Activated naive CD8-positive, alpha-beta T cell treated with anti-CD3 and anti-CD28 coated beads, Interleukin-2, amount 50 U/mL, for 24 hours (primary cell): ENCODE results near the gene DVL1.

Experiments used
- ATAC-seq: fragments of 150-1000 bp; cut with Tn5 transposase; one replicate; pipeline ENCODE4 v1.10.0; 2021
- DNase-seq: peaks from one replicate; pipeline ENCODE4 v3.0.0; 2021
- H3K27ac Mint-ChIP-seq: one replicate; pipeline ENCODE4 v1.8.0; 2021; ENCODE audit warnings: mild to moderate bottlenecking, mixed read lengths
- H3K27me3 Mint-ChIP-seq: one replicate; pipeline ENCODE4 v1.8.0; 2021; ENCODE audit warnings: mixed read lengths
- H3K36me3 Mint-ChIP-seq: one replicate; pipeline ENCODE4 v1.8.0; 2021; ENCODE audit warnings: low read depth, mixed read lengths
- H3K4me1 Mint-ChIP-seq: one replicate; pipeline ENCODE4 v1.8.0; 2021; ENCODE audit warnings: mixed read lengths
- H3K4me3 Mint-ChIP-seq: one replicate; pipeline ENCODE4 v1.8.0; 2021; ENCODE audit warnings: mild to moderate bottlenecking, moderate library complexity, mixed read lengths
- H3K9me3 Mint-ChIP-seq: one replicate; pipeline ENCODE4 v1.8.0; 2021; ENCODE audit warnings: mixed read lengths

Gene DVL1

GRCh38 chr1:1311107-1312104, 37.8 kb downstream of the DVL1 start:
- Mint-ChIP-seq H3K4me3 (no peak overlapping the region), H3K9me3 (no peaks in the 10 kb centered on the region), H3K27ac (no peak overlapping the region), H3K36me3 (peaks cover 11% of the 10 kb centered on the region), H3K27me3 (no peaks in the 10 kb centered on the region), H3K4me1 (peaks cover 8% of the 10 kb centered on the region)
- DNase-seq (no peak), ATAC-seq (no peak)

- no peak for ATAC-seq
- no peak overlapping the region for H3K27ac Mint-ChIP-seq
- no peaks in the 10 kb centered on the region for H3K9me3 Mint-ChIP-seq
- H3K4me3 Mint-ChIP-seq, result peak overlapping the region; percentile 50
- H3K4me1 Mint-ChIP-seq, result peaks cover 16% of the 10 kb centered on the region
- no peaks in the 10 kb centered on the region for H3K27me3 Mint-ChIP-seq
- DNase-seq, result no peak
- H3K36me3 Mint-ChIP-seq, result peaks cover 4% of the 10 kb centered on the region
Observed at GRCh38 chr1:1310476-1311053, 38.7 kb downstream of the DVL1 start.

DNA sequence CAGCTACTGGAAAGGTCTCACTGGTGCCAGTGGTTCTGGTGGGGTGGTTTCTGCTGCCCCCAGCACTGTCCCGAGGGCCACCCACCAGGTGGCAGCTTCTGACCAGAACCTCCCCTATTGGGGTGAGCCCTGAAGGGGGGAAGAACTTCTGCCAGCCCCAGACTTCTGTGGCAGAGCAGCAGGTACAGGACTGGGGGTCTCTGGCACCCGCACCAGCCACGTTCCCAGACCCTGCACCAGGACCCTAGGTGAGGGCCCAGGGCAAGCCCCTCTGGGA, 39.2 kb downstream of the DVL1 start:
- Mint-ChIP-seq H3K4me1 (peaks cover 19% of the 10 kb centered on the region), H3K4me3 (peak overlapping the region; percentile 75), H3K9me3 (no peaks in the 10 kb centered on the region), H3K27me3 (no peaks in the 10 kb centered on the region), H3K36me3 (peaks cover 4% of the 10 kb centered on the region), H3K27ac (no peak overlapping the region)
- ATAC-seq, result no peak
- no peak for DNase-seq

GRCh38 chr1:1309251-1310108, 39.7 kb downstream of the DVL1 start:
- ATAC-seq (no peak), DNase-seq (peak; percentile 34)
- peaks cover 23% of the 10 kb centered on the region for H3K4me1 Mint-ChIP-seq
- H3K27me3 Mint-ChIP-seq, result no peaks in the 10 kb centered on the region
- H3K27ac Mint-ChIP-seq, result peak overlapping the region; percentile 35
- peaks cover 3% of the 10 kb centered on the region for H3K36me3 Mint-ChIP-seq
- H3K4me3 Mint-ChIP-seq, result peak overlapping the region; percentile 75
- H3K9me3 Mint-ChIP-seq, result no peaks in the 10 kb centered on the region

DNA sequence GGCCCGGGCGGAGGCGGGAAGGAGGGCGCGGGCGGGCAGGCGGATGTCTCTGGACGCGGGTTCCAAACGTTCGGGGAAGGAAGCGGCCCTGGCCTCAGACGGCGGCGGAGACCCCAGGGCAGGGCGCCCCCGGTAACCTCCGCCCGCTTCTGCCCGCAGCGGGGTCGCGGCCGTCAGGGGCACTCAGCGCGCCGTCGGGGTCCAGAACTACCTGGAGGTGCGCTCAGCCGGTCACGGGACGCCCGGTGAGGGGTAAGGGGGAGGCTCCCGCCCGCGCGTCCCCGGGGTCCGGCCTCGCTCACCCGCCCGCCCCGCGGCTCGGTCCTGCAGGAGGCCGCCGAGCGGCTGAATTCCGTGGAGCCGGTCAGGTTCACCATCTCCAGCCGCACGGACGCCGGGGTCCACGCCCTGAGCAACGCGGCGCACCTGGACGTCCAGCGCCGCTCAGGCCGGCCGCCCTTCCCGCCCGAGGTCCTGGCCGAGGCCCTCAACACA, 40.4 kb downstream of the DVL1 start:
- peak overlapping the region; percentile 80 for H3K4me3 Mint-ChIP-seq
- peaks cover 2% of the 10 kb centered on the region for H3K36me3 Mint-ChIP-seq
- H3K27ac Mint-ChIP-seq, result peak overlapping the region; percentile 56
- H3K4me1 Mint-ChIP-seq, result peaks cover 23% of the 10 kb centered on the region
- no peak for DNase-seq
- no peaks in the 10 kb centered on the region for H3K9me3 Mint-ChIP-seq
- ATAC-seq, result no peak
- H3K27me3 Mint-ChIP-seq, result no peaks in the 10 kb centered on the region

GRCh38 chr1:1307923-1308755, 41.1 kb downstream of the DVL1 start, which contains the start of the genes ACAP3 and PUSL1:
TSS of gene ACAP3 (minus strand) at chr1:1307930. CDS start at chr1:1307815, 115 bp downstream.
TSS of gene PUSL1 (plus strand) at chr1:1308597. CDS start at chr1:1308644, 47 bp downstream.
- DNase-seq, result peak; percentile 91
- H3K27me3 Mint-ChIP-seq, result no peaks in the 10 kb centered on the region
- H3K27ac Mint-ChIP-seq, result peak within 1 kb of the TSS; percentile 79
- H3K36me3 Mint-ChIP-seq, result no peaks in the 10 kb centered on the region
- peak within 1 kb of the TSS; percentile 83 for H3K4me3 Mint-ChIP-seq
- peak; percentile 69 for ATAC-seq
- H3K9me3 Mint-ChIP-seq, result no peaks in the 10 kb centered on the region
- peaks cover 23% of the 10 kb centered on the region for H3K4me1 Mint-ChIP-seq

DNA sequence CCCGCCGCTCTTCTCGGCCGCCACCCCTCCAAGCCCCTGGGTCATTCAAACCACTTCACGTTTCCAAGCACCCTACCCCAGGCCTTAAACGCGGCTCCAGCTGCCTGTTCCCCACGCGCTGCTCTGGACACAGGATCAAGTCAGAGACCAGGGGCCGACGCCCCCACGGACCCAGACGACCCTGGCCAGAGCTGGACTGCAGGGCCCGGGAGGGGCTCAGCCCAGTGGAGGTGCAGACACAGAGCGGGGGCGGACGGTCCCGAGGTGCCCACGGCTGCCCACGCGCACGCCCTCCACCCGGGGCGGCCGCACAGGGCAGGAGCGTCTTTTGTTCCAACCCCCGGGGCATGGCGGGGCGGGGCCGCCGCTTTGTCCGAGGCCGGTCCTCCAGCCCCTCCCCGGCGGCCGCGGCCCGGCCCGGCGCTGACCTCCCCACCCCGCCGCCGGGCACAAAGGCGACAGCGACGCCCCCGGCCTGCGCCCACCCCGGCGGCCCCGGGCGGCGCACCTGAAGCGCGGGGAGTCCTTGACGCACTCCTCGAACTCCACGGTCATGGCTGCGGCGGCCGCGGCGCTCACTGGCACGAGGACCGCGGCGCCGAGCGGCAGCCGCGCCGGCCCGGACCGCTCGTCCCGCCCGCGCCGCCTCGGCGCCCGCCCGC, 41.8 kb downstream of the DVL1 start:
- DNase-seq, result no peak

GRCh38 chr1:1306661-1307260, 42.5 kb downstream of the DVL1 start:
- no peaks in the 10 kb centered on the region for H3K9me3 Mint-ChIP-seq
- no peak for ATAC-seq
- H3K4me1 Mint-ChIP-seq, result peaks cover 23% of the 10 kb centered on the region
- H3K36me3 Mint-ChIP-seq, result no peaks in the 10 kb centered on the region
- peak overlapping the region; percentile 83 for H3K4me3 Mint-ChIP-seq
- peak overlapping the region; percentile 42 for H3K27ac Mint-ChIP-seq
- no peak for DNase-seq
- no peaks in the 10 kb centered on the region for H3K27me3 Mint-ChIP-seq

More for the DNA sequence above, 41.8 kb downstream of the DVL1 start:
- Mint-ChIP-seq H3K36me3 (no peaks in the 10 kb centered on the region), H3K9me3 (no peaks in the 10 kb centered on the region), H3K4me1 (peaks cover 23% of the 10 kb centered on the region), H3K27ac (peak overlapping the region; percentile 42), H3K27me3 (no peaks in the 10 kb centered on the region), H3K4me3 (peak overlapping the region; percentile 83)
- no peak for ATAC-seq

DNA sequence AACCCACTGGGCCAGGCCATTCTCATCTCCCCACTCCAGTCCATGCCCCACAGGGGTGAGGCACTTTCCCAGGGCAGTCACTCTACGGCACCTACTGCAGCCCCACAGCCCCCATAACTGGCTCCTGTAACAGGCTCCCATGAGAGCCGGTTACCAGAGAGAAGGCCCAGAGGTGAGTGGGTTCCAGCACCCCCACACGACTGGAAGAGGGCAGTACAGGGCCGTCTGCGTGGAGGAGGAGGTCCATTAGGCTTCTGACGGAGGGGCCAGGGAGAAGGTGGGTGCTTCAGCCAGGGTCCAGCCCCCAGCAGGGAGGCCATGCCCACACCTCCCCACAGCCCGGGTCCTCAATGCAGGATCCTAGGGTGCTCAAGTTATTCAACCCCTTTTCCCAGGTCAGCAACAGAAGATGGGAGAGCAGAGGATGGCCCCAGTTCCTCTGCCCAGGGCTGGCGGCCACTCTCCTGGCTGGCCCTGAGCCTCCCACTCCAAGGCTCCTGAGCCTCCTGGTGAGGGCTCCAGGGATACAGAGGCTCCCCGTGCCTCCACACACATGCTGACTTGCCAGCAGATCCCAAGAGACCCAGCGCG, 43.1 kb downstream of the DVL1 start:
- Mint-ChIP-seq H3K36me3 (no peaks in the 10 kb centered on the region), H3K27me3 (no peaks in the 10 kb centered on the region), H3K9me3 (no peaks in the 10 kb centered on the region), H3K4me3 (peak overlapping the region; percentile 83), H3K4me1 (peaks cover 23% of the 10 kb centered on the region), H3K27ac (peak overlapping the region; percentile 77)
- DNase-seq, result peak; percentile 36
- ATAC-seq, result no peak

DNA sequence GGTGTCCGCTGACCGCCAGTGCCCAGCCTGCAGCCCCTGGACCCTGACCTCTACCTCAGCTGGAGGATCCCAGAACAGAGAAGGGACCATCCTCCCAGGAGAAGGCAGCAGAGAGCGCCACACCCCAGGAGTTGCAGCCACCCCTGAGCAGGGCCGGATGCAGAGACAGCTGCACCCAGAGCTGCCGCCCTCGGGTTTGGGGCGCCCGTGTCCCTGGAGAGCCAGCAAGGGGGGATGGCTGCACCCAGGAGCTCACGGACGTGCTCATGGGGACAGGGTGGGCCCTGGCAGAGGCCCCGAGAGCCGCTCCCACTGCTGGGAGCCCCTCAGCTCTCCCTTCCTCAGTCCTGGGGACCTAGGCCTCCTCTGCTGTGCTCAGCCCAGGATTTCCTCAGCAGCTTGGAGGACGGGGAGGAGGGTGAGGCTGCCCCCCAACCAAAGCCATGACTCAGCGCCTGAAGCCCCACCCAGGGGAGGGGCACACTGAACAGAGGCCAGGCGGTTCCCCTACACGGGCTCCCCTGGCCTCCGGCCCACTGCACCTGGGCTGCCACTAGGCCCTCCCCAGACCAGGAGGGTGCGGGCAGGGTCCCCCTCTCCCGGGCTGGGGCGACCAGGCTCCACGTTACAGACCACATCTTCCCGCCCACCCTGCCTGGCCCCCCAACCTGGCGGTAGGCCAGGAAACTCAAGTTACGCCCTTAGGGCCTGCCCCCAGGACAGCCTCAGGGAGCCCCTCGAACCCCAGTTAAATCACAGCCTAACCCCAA, 43.7 kb downstream of the DVL1 start:
- H3K9me3 Mint-ChIP-seq, result no peaks in the 10 kb centered on the region
- peak overlapping the region; percentile 83 for H3K4me3 Mint-ChIP-seq
- H3K36me3 Mint-ChIP-seq, result no peaks in the 10 kb centered on the region
- H3K27me3 Mint-ChIP-seq, result no peaks in the 10 kb centered on the region
- H3K27ac Mint-ChIP-seq, result peak overlapping the region; percentile 77
- ATAC-seq (peak; percentile 45), DNase-seq (peak; percentile 78)
- H3K4me1 Mint-ChIP-seq, result peaks cover 23% of the 10 kb centered on the region

GRCh38 chr1:1304331-1305299, 44.6 kb downstream of the DVL1 start:
- Mint-ChIP-seq H3K36me3 (no peaks in the 10 kb centered on the region), H3K4me3 (peak overlapping the region; percentile 83), H3K4me1 (peaks cover 23% of the 10 kb centered on the region), H3K9me3 (no peaks in the 10 kb centered on the region), H3K27me3 (no peaks in the 10 kb centered on the region), H3K27ac (no peak overlapping the region)
- no peak for DNase-seq
- ATAC-seq, result no peak
